K562 (cell line): ENCODE data around the gene FHIT. TPM values are rescaled to one million over a fixed set of nuclear protein-coding genes. Genes with fewer than 3 reads are reported as not detected.

Experiments
- ATAC-seq: fragments of 200-7000 bp; cut with Tn5 transposase; 3 replicates; pipeline ENCODE4 v1.9.1; 2020; ENCODE audit warnings: moderate library complexity
- BruUV-seq: library from RNA; stranded (reverse); fragments of 400-500 nt; replicated peaks from 2 replicates; lab custom pipeline; 2021; lab: Mats Ljungman, UMichigan
- CTCF ChIA-PET: fragments of 300-600 bp; formaldehyde crosslinking; extraction: SDS; loops from one replicate; lab custom pipeline; 2021; ENCODE audit warnings: low intra/inter-chr PET ratio; lab: Yijun Ruan, JAX
- POLR2A ChIA-PET: fragments of 300-600, 350-650 bp; sonication (Branson Sonifier 250); formaldehyde crosslinking; extraction: SDS; loops from one replicate; lab custom pipeline; 2021; ENCODE audit warnings: antibody characterized with exemption, inconsistent platforms; lab: Yijun Ruan, JAX
- DNase-seq, 4 experiments: peaks; one replicate each; pipeline versions ENCODE4 v3.0.0 to v3.0.0-alpha.2; 2011 to 2018; ENCODE audit warnings: low spot score in 3 of 4, mixed read lengths in 3 of 4; ENCODE audit errors: extremely low read depth in 1 of 4
- FAIRE-seq: peaks from 2 replicates; lab custom pipeline; 2011; peaks lifted over from hg19 to GRCh38; lab: Jason Lieb, UNC
- H2AFZ ChIP-seq: 2 replicates; pipeline ENCODE4 v1.6.0; 2011; ENCODE audit warnings: low read depth, low read length, control low read depth, inconsistent platforms
- H3K27ac ChIP-seq: fragments of 200-600 bp; 3 replicates; pipeline ENCODE4 v1.8.0; 2011; ENCODE audit warnings: low read depth, mild to moderate bottlenecking, control low read depth, inconsistent platforms, low read length, moderate library complexity, mixed read lengths; ENCODE audit errors: extremely low read depth
- H3K27me3 ChIP-seq, 2 experiments: fragments of 300-600 bp in 1 of 2; 2 replicates in 1 of 2; 3 replicates in 1 of 2; pipeline versions ENCODE4 v1.6.0 to v1.8.0; 2011; ENCODE audit warnings: inconsistent platforms in 2 of 2, low read length in 2 of 2, mild to moderate bottlenecking in 1 of 2, mixed read lengths in 1 of 2, moderate library complexity in 1 of 2; ENCODE audit not compliant: control insufficient read depth in 2 of 2, insufficient read depth in 2 of 2
- H3K36me3 ChIP-seq: fragments of 300-600 bp; 3 replicates; pipeline ENCODE4 v1.8.0; 2011; ENCODE audit warnings: mild to moderate bottlenecking, low read length, inconsistent platforms; ENCODE audit not compliant: control insufficient read depth, insufficient read depth
- H3K4me1 ChIP-seq, 2 experiments: fragments of 200-600 bp in 1 of 2; replicated peaks in 1 of 2; 2 replicates in 1 of 2; 3 replicates in 1 of 2; pipeline versions ENCODE4 v1.5.1 to v1.8.0; 2011; ENCODE audit warnings: inconsistent platforms in 2 of 2, low read length in 2 of 2, mild to moderate bottlenecking in 1 of 2, mixed read lengths in 1 of 2, moderate library complexity in 1 of 2; ENCODE audit not compliant: control insufficient read depth in 2 of 2, insufficient read depth in 2 of 2
- H3K4me2 ChIP-seq: 2 replicates; pipeline ENCODE4 v1.6.1; 2011; ENCODE audit warnings: low read length, control low read depth, inconsistent platforms, mixed read lengths; ENCODE audit not compliant: insufficient read depth
- H3K4me3 ChIP-seq: fragments of 200-600 bp; sonication (generic), shearing (Covaris generic); 2 replicates; pipeline ENCODE4 v1.5.1; 2016; ENCODE audit warnings: control low read depth, inconsistent platforms
- H3K79me2 ChIP-seq: fragments of 200-600 bp; 3 replicates; pipeline ENCODE4 v1.8.0; 2011; ENCODE audit warnings: low read length, inconsistent platforms; ENCODE audit not compliant: control insufficient read depth, insufficient read depth
- H3K9ac ChIP-seq, 2 experiments: 2 replicates each; pipeline versions ENCODE4 v1.6.0 to v1.6.1; 2011; ENCODE audit warnings: low read depth in 2 of 2, low read length in 2 of 2, control low read depth in 1 of 2, inconsistent platforms in 1 of 2, mild to moderate bottlenecking in 1 of 2, mixed read lengths in 1 of 2; ENCODE audit not compliant: insufficient read depth in 1 of 2
- H3K9me1 ChIP-seq: one replicate; pipeline ENCODE4 v1.6.0; 2011; ENCODE audit warnings: inconsistent platforms, mild to moderate bottlenecking, low read length, moderate library complexity; ENCODE audit not compliant: control insufficient read depth, insufficient read depth
- H3K9me3 ChIP-seq: replicated peaks from 2 replicates; pipeline ENCODE4 v1.5.1; 2011; ENCODE audit warnings: low read depth, low read length, inconsistent platforms; ENCODE audit not compliant: control insufficient read depth, insufficient read depth
- H4K20me1 ChIP-seq: replicated peaks from 2 replicates; pipeline ENCODE4 v1.6.1; 2011; ENCODE audit warnings: low read length, inconsistent platforms, mixed read lengths; ENCODE audit not compliant: control insufficient read depth, insufficient read depth
- JUN ChIP-seq, 2 experiments: sonication (generic) in 1 of 2; formaldehyde crosslinking in 1 of 2; IDR thresholded peaks; 2 replicates each; pipeline versions ENCODE4 v1.6.1 to v1.8.0; 2012 to 2022; ENCODE audit warnings: borderline replicate concordance in 2 of 2, mild to moderate bottlenecking in 2 of 2, improper control_type of control experiment in 1 of 2, low read depth in 1 of 2, low read length in 1 of 2, missing genetic modification reagents in 1 of 2
- RB1 ChIP-seq: fragments of 450-650 bp; IDR thresholded peaks from 2 replicates; pipeline ENCODE4 v1.6.1; 2017; ENCODE audit warnings: low read depth, mild to moderate bottlenecking
- TEAD1 ChIP-seq, 2 experiments: fragments of 450-650 bp in 1 of 2; sonication (generic) in 1 of 2; formaldehyde crosslinking; IDR thresholded peaks; 2 replicates each; pipeline versions ENCODE4 v1.4.0 to v1.8.0; 2020 to 2022; ENCODE audit warnings: mild to moderate bottlenecking in 2 of 2, missing genetic modification reagents in 1 of 2
- ZNF143 ChIP-seq: sonication (generic); formaldehyde crosslinking; IDR thresholded peaks from 2 replicates; pipeline ENCODE4 v1.9.0; 2022; ENCODE audit warnings: mild to moderate bottlenecking, missing genetic modification reagents
- ZNF212 ChIP-seq: fragments of 450-650 bp; formaldehyde crosslinking; IDR thresholded peaks from 2 replicates; pipeline ENCODE4 v1.4.0; 2020; ENCODE audit warnings: mild to moderate bottlenecking
- WGBS: fragments of 100-300 bp; shearing (Covaris generic); methylation state at CpG from one replicate; pipeline ENCODE4 v1.1.6; 2016; ENCODE audit warnings: low coverage, mixed read lengths; ENCODE audit not compliant: insufficient coverage; ENCODE audit errors: missing lambda C conversion rate; 5-methylcytosine and 5-hydroxymethylcytosine counted together
- in situ Hi-C: fragments of 300-500 bp; cut with MboI; formaldehyde crosslinking; loops from 4 replicates; pipeline ENCODE4 v1.15.0; 2018; ENCODE audit warnings: inconsistent platforms, mixed read lengths
- intact Hi-C: fragments of 100-400 bp; cut with micrococcal nuclease; formaldehyde crosslinking; loops from 2 replicates; pipeline ENCODE4 v1.14.2; 2022
- polyA plus RNA-seq, 8 experiments: library from polyadenylated mRNA; depleted of rRNA in 4 of 8; stranded (reverse) in 5 of 8; unstranded in 3 of 8; fragments of >200 nt; fragmentation: Nextera tagmentation in 2 of 8; fragmentation: Illumina TruSeq in 1 of 8; extraction: Ambion mirVana in 2 of 8; extraction: Trizol in 1 of 8; gene quantifications; 2 replicates each; pipeline versions ENCODE4 v1.2.1 to v1.2.3, GENCODE V29; 2011 to 2014; ENCODE audit warnings: inconsistent platforms in 1 of 8, missing spikeins in 1 of 8
- total RNA-seq, 7 experiments: library from RNA; depleted of rRNA in 6 of 7; stranded (reverse); fragments of >200 nt in 6 of 7; fragmentation: Illumina TruSeq in 2 of 7; extraction: Trizol in 2 of 7; gene quantifications; 2 replicates each; pipeline versions ENCODE4 v1.2.1 to v1.2.3, GENCODE V29; 2011 to 2021; ENCODE audit warnings: low replicate concordance in 1 of 7

FHIT gene
- total and polyA plus RNA-seq, 9 of the 15 experiments (the other 6 are each of a cell fraction or from before 2014, with no cell fraction given) = 1.7 to 9.1 (median 4.3) TPM

DNA sequence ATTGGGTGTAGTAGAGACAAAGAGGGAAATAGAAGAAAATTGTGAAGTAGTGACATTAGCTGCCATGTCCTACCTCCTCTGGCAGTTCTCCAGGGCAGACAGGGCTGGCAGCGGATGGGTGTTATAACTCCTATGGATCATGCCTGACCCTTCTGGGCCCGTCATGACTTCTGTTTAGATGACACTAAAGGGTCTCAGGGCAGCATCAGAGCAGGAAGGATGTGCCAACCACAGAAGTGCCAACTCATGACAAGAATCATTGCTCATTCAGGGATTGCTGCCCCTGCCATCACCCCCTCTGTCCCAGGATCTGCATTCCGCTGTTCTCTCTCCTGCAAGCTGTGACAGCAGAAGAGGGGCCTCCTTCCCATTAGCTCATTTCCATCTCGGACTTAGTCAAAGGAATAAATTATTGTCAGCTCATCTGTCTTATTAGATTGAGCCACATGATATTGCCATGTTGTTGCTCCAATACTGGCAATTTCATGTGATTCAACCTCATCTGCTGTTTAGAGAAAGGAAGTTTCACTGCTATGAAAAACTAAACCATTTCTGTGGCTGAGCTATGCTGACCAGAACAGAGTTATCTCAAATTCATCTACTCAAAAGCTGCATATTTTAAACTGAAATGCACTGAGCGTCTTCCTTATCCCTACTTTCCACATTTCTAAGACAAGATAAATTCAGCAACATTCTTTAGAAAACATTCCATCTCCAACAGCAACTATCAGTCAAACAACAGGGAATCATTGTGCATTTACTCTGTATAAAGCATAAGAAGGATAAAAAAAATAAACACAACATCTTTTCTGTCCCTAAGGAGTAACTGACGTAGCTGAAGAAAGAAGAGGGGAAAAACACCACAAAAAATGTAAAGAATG lies 271.6 kb downstream of the FHIT start:
- no peak overlapping the region for H3K4me3 ChIP-seq
- no peaks in the 10 kb centered on the region for H3K27me3 ChIP-seq
- no peak for FAIRE-seq
- no peak overlapping the region for H2AFZ ChIP-seq
- no peak overlapping the region for H3K4me2 ChIP-seq
- ATAC-seq = no peak
- WGBS = 33% methylated on average over 6 of the region's 6 CpGs
- no peaks in the 10 kb centered on the region for H3K9me1 ChIP-seq
- H3K36me3 ChIP-seq = no peaks in the 10 kb centered on the region
- TF ChIP-seq ZNF143 (CRISPR knock-in tag) = no peak
- TF ChIP-seq JUN (IDR thresholded peaks at IDR 0.05; ENCODE audit: borderline replicate concordance, low read depth, low read length) = no peak
- TF ChIP-seq JUN (CRISPR knock-in tag; IDR thresholded peaks at IDR 0.05; ENCODE audit: borderline replicate concordance) = no peak
- TF ChIP-seq RB1 = no peak
- TF ChIP-seq ZNF212 = no peak
- TF ChIP-seq TEAD1 (CRISPR knock-in tag; IDR thresholded peaks at IDR 0.05) = no peak
- no TSS peak for BruUV-seq
- H3K79me2 ChIP-seq = no peaks in the 10 kb centered on the region
- H3K9ac ChIP-seq = no peak overlapping the region
- ChIA-PET POLR2A (interaction anchor here (0.9 kb wide), 1 partner anchor 20 kb away, joined by 3 read pairs; no protein-coding TSS in a partner anchor), CTCF (no interaction called here)
- in situ Hi-C loops (no loop called here), intact Hi-C loops (no loop called here)
- no peaks in the 10 kb centered on the region for H3K4me1 ChIP-seq
- H3K9me3 ChIP-seq = no peaks in the 10 kb centered on the region
- no peak for DNase-seq
- H4K20me1 ChIP-seq = no peaks in the 10 kb centered on the region
- no peak overlapping the region for H3K27ac ChIP-seq
